GM18507 (cell line): ENCODE measurements around the gene TBC1D10A.
"Not testable (repeated sequence)": the region's sequence is repeated elsewhere in the genome, so short reads cannot be mapped to it uniquely, and the experiment has no call there.

Experiments used
- DNase-seq: peaks from one replicate; pipeline ENCODE4 v3.0.0; 2011; ENCODE audit warnings: low read depth; ENCODE audit not compliant: insufficient read length; ENCODE audit errors: extremely low spot score
- FAIRE-seq: peaks from 2 replicates; lab custom pipeline; 2011; peaks lifted over from hg19 to GRCh38; lab: Jason Lieb, UNC

The TBC1D10A gene

GRCh38 chr22:30348809-30349208 lies 22.1 kb upstream of the TBC1D10A start:
- DNase-seq (no peak), FAIRE-seq (no peak)

GRCh38 chr22:30348404-30348803 lies 21.7 kb upstream of the TBC1D10A start:
- DNase-seq (no peak), FAIRE-seq (no peak)

- DNase-seq (no peak), FAIRE-seq (no peak)
Observed at GRCh38 chr22:30347255-30347892, 20.6 kb upstream of the TBC1D10A start.

- no peak for DNase-seq
- FAIRE-seq = no peak
Observed at GRCh38 chr22:30344447-30345200, 17.9 kb upstream of the TBC1D10A start.

- DNase-seq = no peak
- no peak for FAIRE-seq
Observed at GRCh38 chr22:30340911-30341685, 14.4 kb upstream of the TBC1D10A start.

GRCh38 chr22:30338802-30339201 lies 12.1 kb upstream of the TBC1D10A start:
- DNase-seq = no peak
- FAIRE-seq = no peak

GRCh38 chr22:30338341-30338740 lies 11.6 kb upstream of the TBC1D10A start:
- FAIRE-seq, DNase-seq: not testable (repeated sequence)

GRCh38 chr22:30337461-30337778 lies 10.7 kb upstream of the TBC1D10A start:
- DNase-seq = no peak
- FAIRE-seq = no peak

- no peak for FAIRE-seq
Observed at GRCh38 chr22:30336752-30337460, 10.2 kb upstream of the TBC1D10A start.

GRCh38 chr22:30335236-30335635 lies 8.5 kb upstream of the TBC1D10A start:
- DNase-seq (no peak), FAIRE-seq (no peak)

More at GRCh38 chr22:30336752-30337460, 10.2 kb upstream of the TBC1D10A start:
- DNase-seq = no peak

GRCh38 chr22:30334646-30335045 lies 7.9 kb upstream of the TBC1D10A start:
- DNase-seq = no peak
- FAIRE-seq = no peak

- DNase-seq (no peak), FAIRE-seq (no peak)
Observed at GRCh38 chr22:30333707-30334087, 7.0 kb upstream of the TBC1D10A start.

GRCh38 chr22:30332994-30333706 lies 6.4 kb upstream of the TBC1D10A start:
- DNase-seq (no peak), FAIRE-seq (no peak)

- FAIRE-seq = no peak
- DNase-seq = no peak
Observed at GRCh38 chr22:30332551-30332950, 5.8 kb upstream of the TBC1D10A start.

- DNase-seq (no peak), FAIRE-seq (peak; percentile 38)
Observed at GRCh38 chr22:30328466-30329049, 1.8 kb upstream of the TBC1D10A start.

- DNase-seq (no peak), FAIRE-seq (peak; percentile 61)
Observed at GRCh38 chr22:30327864-30328345, 1.2 kb upstream of the TBC1D10A start.

- FAIRE-seq (peak; percentile 5), DNase-seq (no peak)
Observed at GRCh38 chr22:30326255-30326705, 461 bp downstream of the TBC1D10A start.

GRCh38 chr22:30325724-30326254 lies 952 bp downstream of the TBC1D10A start:
- DNase-seq (no peak), FAIRE-seq (no peak)
